A673 (cell line): ENCODE results near the gene ATP1A1. TPM values are rescaled to one million over a fixed set of nuclear protein-coding genes. Genes with fewer than 3 reads are reported as not detected.

Source experiments
- BruUV-seq: library from RNA; stranded (reverse); fragments of 400-500 nt; replicated peaks from 2 replicates; lab custom pipeline; 2021; lab: Mats Ljungman, UMichigan
- CTCF ChIA-PET: fragments of 300-600 bp; sonication (Branson Sonifier 250); formaldehyde crosslinking; loops from one replicate; lab custom pipeline; 2022; ENCODE audit warnings: antibody characterized with exemption; lab: Charles Lee
- POLR2A ChIA-PET: fragments of 300-600 bp; sonication (Branson Sonifier 250); formaldehyde crosslinking; loops from one replicate; lab custom pipeline; 2022; ENCODE audit warnings: antibody characterized with exemption; ENCODE audit not compliant: low non-redundant PET; lab: Charles Lee
- DNase-seq: peaks from one replicate; pipeline ENCODE4 v3.0.0-alpha.2; 2015; ENCODE audit warnings: low spot score
- H3K27ac ChIP-seq: fragments of 200-600 bp; sonication (generic); 2 replicates; pipeline ENCODE4 v1.5.1; 2016; ENCODE audit warnings: mixed run types, low read depth, mild to moderate bottlenecking, mixed read lengths, antibody characterized with exemption, low read length; ENCODE audit not compliant: poor library complexity, severe bottlenecking
- H3K27me3 ChIP-seq: fragments of 200-600 bp; sonication (generic); replicated peaks from 2 replicates; pipeline ENCODE4 v1.6.1; 2017; ENCODE audit warnings: mixed run types, low read depth, mild to moderate bottlenecking, mixed read lengths, antibody characterized with exemption, low read length; ENCODE audit not compliant: insufficient read depth, poor library complexity
- H3K36me3 ChIP-seq: fragments of 200-600 bp; sonication (generic); 2 replicates; pipeline ENCODE4 v1.6.1; 2016; ENCODE audit warnings: mixed run types, mild to moderate bottlenecking, mixed read lengths, antibody characterized with exemption, low read length; ENCODE audit not compliant: insufficient read depth, poor library complexity, severe bottlenecking
- H3K4me1 ChIP-seq: fragments of 200-600 bp; sonication (generic); 2 replicates; pipeline ENCODE4 v1.6.1; 2017; ENCODE audit warnings: mixed run types, mild to moderate bottlenecking, mixed read lengths, antibody characterized with exemption, low read length; ENCODE audit not compliant: insufficient read depth, poor library complexity, severe bottlenecking
- H3K4me3 ChIP-seq: fragments of 200-600 bp; sonication (generic); 2 replicates; pipeline ENCODE4 v1.5.1; 2016; ENCODE audit warnings: low read depth, mixed run types, mild to moderate bottlenecking, mixed read lengths, low read length; ENCODE audit not compliant: poor library complexity, severe bottlenecking
- H3K9me3 ChIP-seq: fragments of 200-600 bp; sonication (generic); 2 replicates; pipeline ENCODE4 v1.6.1; 2016; ENCODE audit warnings: mixed run types, low read depth, mild to moderate bottlenecking, mixed read lengths, antibody characterized with exemption, low read length; ENCODE audit not compliant: poor library complexity, severe bottlenecking
- EZH2 ChIP-seq: fragments of 200-600 bp; sonication (generic); IDR thresholded peaks from 2 replicates; pipeline ENCODE4 v1.6.1; 2017; ENCODE audit warnings: borderline replicate concordance, low read depth, mild to moderate bottlenecking, mixed read lengths, antibody characterized with exemption, low read length; ENCODE audit not compliant: poor library complexity, severe bottlenecking
- intact Hi-C: fragments of 100-400 bp; cut with micrococcal nuclease; formaldehyde crosslinking; loops from one replicate; pipeline ENCODE4 v1.10.0; 2022; ENCODE audit not compliant: unreplicated experiment
- total RNA-seq: library from RNA; stranded (reverse); gene quantifications from 2 replicates; pipeline ENCODE4 v1.2.3, GENCODE V29; 2021
- TF ChIP-seq, protein P1 (sequence below): fragments of 300-800, 200-600 bp; sonication (generic); conservative IDR thresholded peaks from 2 replicates; pipeline ENCODE4 v1.5.1; 2017; ENCODE audit warnings: low read depth, mild to moderate bottlenecking, antibody characterized with exemption, low read length, moderate library complexity, mixed read lengths

Gene ATP1A1
- total RNA-seq, 1 experiment from 2014 or later: 1,420 TPM

DNA sequence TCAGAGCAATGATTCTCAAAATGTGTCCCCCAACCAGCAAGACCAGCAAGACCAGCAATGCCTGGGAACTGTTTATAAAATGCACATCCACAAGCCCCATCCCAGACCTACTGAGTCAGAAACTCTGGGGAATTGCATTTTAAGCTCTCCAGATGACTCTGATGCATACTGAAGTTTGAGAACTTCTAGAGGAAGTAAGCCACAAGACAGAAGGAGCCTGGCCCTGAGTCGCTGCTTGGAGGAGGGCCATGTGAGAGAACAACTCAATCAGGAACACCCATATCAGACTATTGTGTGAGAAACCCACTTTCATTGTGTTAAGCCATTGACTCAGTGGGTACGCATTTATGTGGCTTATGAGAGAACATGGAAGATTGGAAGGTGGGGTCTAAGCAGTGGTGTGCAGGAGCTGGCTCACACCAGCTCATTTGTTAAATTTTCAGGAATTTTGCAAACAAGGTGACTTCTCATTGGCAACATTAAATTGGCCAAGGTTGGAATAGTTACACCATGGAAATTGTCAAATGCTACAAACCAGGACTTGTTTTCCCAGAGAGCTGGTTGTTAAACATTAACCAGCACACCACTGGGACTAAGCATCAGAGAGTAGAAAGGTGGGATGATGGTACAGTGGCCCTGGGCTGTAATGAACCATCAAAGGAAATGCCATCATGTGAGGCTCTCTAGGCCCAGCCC lies 38.9 kb downstream of the ATP1A1 start:
- peaks cover 42% of the 10 kb centered on the region for H3K36me3 ChIP-seq
- ChIA-PET POLR2A (no interaction called here), CTCF (interaction anchor here (0.9 to 1.3 kb wide), 2 partner anchors 73 to 87 kb away, joined by 4 to 6 read pairs; no protein-coding TSS in a partner anchor)
- peaks cover 18% of the 10 kb centered on the region for H3K4me1 ChIP-seq
- H3K27me3 ChIP-seq: no peaks in the 10 kb centered on the region
- H3K27ac ChIP-seq: peak overlapping the region; percentile 6
- no peak overlapping the region for H3K4me3 ChIP-seq
- DNase-seq: no peak
- no TSS peak for BruUV-seq
- TF ChIP-seq EZH2: no peak
- TF ChIP-seq, protein P1, sequence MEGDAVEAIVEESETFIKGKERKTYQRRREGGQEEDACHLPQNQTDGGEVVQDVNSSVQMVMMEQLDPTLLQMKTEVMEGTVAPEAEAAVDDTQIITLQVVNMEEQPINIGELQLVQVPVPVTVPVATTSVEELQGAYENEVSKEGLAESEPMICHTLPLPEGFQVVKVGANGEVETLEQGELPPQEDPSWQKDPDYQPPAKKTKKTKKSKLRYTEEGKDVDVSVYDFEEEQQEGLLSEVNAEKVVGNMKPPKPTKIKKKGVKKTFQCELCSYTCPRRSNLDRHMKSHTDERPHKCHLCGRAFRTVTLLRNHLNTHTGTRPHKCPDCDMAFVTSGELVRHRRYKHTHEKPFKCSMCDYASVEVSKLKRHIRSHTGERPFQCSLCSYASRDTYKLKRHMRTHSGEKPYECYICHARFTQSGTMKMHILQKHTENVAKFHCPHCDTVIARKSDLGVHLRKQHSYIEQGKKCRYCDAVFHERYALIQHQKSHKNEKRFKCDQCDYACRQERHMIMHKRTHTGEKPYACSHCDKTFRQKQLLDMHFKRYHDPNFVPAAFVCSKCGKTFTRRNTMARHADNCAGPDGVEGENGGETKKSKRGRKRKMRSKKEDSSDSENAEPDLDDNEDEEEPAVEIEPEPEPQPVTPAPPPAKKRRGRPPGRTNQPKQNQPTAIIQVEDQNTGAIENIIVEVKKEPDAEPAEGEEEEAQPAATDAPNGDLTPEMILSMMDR: no peak
- intact Hi-C loops: no loop called here
- H3K9me3 ChIP-seq: no peaks in the 10 kb centered on the region

GRCh38 chr1:116412480-116412798 lies 39.4 kb downstream of the ATP1A1 start:
- CTCF ChIA-PET: interaction anchor here (0.9 to 1.3 kb wide), 2 partner anchors 73 to 87 kb away, joined by 4 to 6 read pairs; no protein-coding TSS in a partner anchor
- H3K27ac ChIP-seq: peak overlapping the region; percentile 6
- H3K27me3 ChIP-seq: no peaks in the 10 kb centered on the region
- no peaks in the 10 kb centered on the region for H3K9me3 ChIP-seq
- H3K4me3 ChIP-seq: no peak overlapping the region
- peaks cover 15% of the 10 kb centered on the region for H3K4me1 ChIP-seq
- no peak for DNase-seq
- no TSS peak for BruUV-seq
- H3K36me3 ChIP-seq: peaks cover 37% of the 10 kb centered on the region
- no peak for TF ChIP-seq EZH2
- TF ChIP-seq, protein P1: no peak
- intact Hi-C loops: no loop called here
- POLR2A ChIA-PET: no interaction called here

- POLR2A ChIA-PET: no interaction called here
- CTCF ChIA-PET: no interaction called here
- DNase-seq: no peak
- H3K9me3 ChIP-seq: no peaks in the 10 kb centered on the region
- BruUV-seq: no TSS peak
- peaks cover 15% of the 10 kb centered on the region for H3K4me1 ChIP-seq
- H3K4me3 ChIP-seq: no peak overlapping the region
- intact Hi-C loops: no loop called here
- H3K27ac ChIP-seq: peak overlapping the region; percentile 28
- H3K36me3 ChIP-seq: peaks cover 32% of the 10 kb centered on the region
- TF ChIP-seq, protein P1: no peak
- no peak for TF ChIP-seq EZH2
- no peaks in the 10 kb centered on the region for H3K27me3 ChIP-seq
Observed at GRCh38 chr1:116412898-116413297, 39.9 kb downstream of the ATP1A1 start.
